ENCODE data around the gene GRIFIN. TPM values are rescaled to one million over a fixed set of nuclear protein-coding genes. Genes with fewer than 3 reads are reported as not detected.

The GRIFIN gene
- total and polyA plus RNA-seq, 12 donors, result not detected

DNA sequence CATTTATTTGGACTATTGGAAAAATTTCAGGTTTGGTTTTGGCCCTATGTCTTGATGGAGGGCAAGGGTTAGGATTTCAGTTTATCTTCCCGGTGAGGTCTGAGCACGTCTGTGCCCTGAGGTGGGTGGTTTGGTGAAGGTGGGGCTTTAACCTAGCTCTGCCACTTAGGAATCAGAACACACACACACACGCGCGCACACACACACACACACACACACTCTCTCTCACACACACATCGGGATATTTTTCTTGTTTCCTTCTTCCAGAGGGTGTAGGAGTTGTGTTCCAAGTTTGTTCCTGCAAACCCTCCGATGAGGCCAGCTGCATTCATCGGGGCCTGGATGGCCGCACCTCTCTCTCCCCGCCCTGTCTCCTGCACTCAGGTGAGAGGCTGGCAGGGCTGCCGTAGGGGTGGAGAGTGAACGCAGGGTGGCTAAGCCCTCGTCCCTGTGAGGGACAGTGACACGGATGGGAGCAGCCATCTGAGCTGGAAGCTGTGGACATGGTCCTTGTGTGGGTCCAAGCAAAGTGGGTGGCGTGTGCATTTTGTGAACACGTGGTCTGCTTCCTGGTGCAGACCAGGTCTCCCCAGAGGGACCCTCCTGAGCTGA lies 38.6 kb downstream of the GRIFIN start:
- Histone ChIP-seq H3K36me3 (peaks cover 0 to 57% (median 17%) of the 10 kb centered on the region in 9 donors), H3K27ac (peak overlapping the region in 1 of 10 donors; percentile 22), H3K4me3 (no peak overlapping the region), H3K27me3 (no peaks in the 10 kb centered on the region), H3K9me3 (no peaks in the 10 kb centered on the region), H3K4me1 (peaks cover 0 to 30% (median 8%) of the 10 kb centered on the region in 9 donors)
- WGBS, 2 donors, result 86 to 91% methylated on average over 16 of the region's 16 CpGs
- ATAC-seq (peak in 2 of 8 donors; percentile 6 to 7), DNase-seq (no peak)
- intact Hi-C loops (cut with DNase I), result no loop called here
- TF ChIP-seq, protein P1, sequence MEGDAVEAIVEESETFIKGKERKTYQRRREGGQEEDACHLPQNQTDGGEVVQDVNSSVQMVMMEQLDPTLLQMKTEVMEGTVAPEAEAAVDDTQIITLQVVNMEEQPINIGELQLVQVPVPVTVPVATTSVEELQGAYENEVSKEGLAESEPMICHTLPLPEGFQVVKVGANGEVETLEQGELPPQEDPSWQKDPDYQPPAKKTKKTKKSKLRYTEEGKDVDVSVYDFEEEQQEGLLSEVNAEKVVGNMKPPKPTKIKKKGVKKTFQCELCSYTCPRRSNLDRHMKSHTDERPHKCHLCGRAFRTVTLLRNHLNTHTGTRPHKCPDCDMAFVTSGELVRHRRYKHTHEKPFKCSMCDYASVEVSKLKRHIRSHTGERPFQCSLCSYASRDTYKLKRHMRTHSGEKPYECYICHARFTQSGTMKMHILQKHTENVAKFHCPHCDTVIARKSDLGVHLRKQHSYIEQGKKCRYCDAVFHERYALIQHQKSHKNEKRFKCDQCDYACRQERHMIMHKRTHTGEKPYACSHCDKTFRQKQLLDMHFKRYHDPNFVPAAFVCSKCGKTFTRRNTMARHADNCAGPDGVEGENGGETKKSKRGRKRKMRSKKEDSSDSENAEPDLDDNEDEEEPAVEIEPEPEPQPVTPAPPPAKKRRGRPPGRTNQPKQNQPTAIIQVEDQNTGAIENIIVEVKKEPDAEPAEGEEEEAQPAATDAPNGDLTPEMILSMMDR (IDR thresholded peaks at IDR 0.05), result no peak

DNA sequence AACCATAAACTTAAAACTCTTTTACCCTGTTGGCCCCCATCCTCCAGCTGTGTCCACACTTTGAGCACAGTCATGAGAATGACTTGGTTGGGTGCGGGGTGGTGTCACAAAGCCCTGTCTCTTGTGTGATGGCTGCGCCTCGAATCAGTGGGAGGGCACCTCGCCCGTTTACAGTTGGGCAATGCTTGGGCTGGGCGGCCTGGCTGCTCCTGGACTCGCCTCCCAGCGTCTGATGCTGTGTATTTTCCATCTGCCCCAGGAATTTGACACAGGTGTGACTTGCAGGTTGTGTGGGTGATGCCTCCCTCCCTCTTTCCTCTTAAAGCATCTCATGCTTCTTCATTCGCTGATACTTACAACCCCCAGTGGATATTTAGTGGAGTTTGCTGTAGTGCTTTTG lies 39.1 kb downstream of the GRIFIN start:
- no peak for ATAC-seq
- intact Hi-C loops (cut with DNase I), result no loop called here
- Histone ChIP-seq H3K9me3 (no peaks in the 10 kb centered on the region), H3K4me1 (peaks cover 0 to 30% (median 8%) of the 10 kb centered on the region in 9 donors), H3K27me3 (no peaks in the 10 kb centered on the region), H3K27ac (no peak overlapping the region), H3K36me3 (peaks cover 0 to 57% (median 20%) of the 10 kb centered on the region in 9 donors), H3K4me3 (no peak overlapping the region)
- DNase-seq, result no peak
- 94 to 95% methylated on average over 9 of the region's 9 CpGs for WGBS, 2 donors
- TF ChIP-seq, protein P1 (IDR thresholded peaks at IDR 0.05), result no peak

DNA sequence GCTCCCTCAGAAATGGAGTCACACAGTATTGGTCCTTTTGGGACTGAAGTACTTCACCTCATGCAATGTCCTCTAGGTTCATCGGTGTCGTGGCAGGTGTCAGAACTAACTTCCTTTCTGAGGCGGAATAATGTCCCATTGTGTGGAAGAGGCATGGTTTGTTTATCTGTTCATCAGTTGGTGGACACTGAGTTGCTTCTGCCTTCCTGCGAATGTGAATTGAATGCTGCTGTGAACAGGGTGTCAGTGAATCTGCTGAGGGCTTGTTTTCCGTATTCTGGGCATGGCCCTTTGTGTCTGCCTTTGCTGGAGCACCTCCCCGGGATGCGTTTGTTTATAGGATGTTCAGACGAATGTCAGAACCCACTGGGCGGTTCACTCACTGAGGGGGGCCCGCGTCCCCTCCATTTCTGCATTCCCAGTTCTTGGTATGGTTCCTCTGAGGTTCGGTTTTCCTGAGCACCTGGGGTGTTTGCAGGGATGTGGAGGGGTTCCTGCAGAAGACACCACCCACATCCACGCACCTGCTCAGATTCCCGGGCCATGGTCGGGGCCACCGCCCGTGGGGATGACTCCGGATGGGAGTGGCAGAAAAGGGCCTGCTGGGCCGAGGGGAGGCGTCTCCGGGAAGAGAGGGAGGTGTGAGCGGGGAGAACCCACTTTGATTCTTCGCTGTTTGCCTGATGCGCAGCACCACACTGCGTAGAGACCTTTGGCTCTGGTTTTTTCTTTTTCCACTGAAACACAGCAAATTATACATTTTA lies 39.7 kb downstream of the GRIFIN start:
- ATAC-seq (no peak), DNase-seq (no peak)
- H3K4me3 ChIP-seq, result no peak overlapping the region
- peaks cover 0 to 2% (median 0%) of the 10 kb centered on the region in 11 donors for H3K9me3 ChIP-seq
- H3K27ac ChIP-seq, result no peak overlapping the region
- no peaks in the 10 kb centered on the region for H3K27me3 ChIP-seq
- WGBS, 2 donors, result 87 to 89% methylated on average over 25 of the region's 25 CpGs
- H3K36me3 ChIP-seq, result peaks cover 0 to 56% (median 20%) of the 10 kb centered on the region in 9 donors
- TF ChIP-seq, protein P1 (IDR thresholded peaks at IDR 0.05), result no peak
- peaks cover 0 to 30% (median 8%) of the 10 kb centered on the region in 9 donors for H3K4me1 ChIP-seq
- intact Hi-C loops (cut with DNase I), result no loop called here

DNA sequence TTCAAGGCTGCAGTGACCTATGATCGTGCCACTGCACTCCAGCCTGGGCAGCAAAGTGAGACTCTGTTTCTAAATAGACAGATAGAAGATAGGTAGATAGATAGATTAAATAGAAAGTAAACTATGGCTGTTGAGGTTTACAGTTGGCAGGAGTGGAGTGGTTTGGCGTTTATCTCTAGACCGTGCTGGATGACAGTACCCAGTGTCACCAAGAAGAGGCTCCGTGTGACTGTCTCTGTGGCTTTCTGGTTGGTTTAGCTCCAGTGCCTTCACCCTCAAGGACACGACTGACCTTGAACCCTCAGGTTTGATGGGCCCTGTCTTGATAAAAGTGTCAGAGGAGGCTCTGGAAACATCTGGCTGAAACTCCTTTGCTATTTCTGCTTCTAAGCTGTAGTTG lies 41.1 kb downstream of the GRIFIN start:
- Histone ChIP-seq H3K36me3 (peaks cover 0 to 56% (median 20%) of the 10 kb centered on the region in 9 donors), H3K9me3 (peaks cover 0 to 15% (median 5%) of the 10 kb centered on the region in 11 donors), H3K27ac (no peak overlapping the region), H3K4me1 (peaks cover 0 to 25% (median 8%) of the 10 kb centered on the region in 9 donors), H3K27me3 (no peaks in the 10 kb centered on the region), H3K4me3 (no peak overlapping the region)
- 64% methylated on average over 5 of the region's 5 CpGs for WGBS, 2 donors
- ATAC-seq, result peak in 3 of 8 donors; percentile 21 to 46 (median 25)
- intact Hi-C loops (cut with DNase I), result no loop called here
- no peak for DNase-seq
- TF ChIP-seq, protein P1 (IDR thresholded peaks at IDR 0.05), result no peak

Measured in heart right ventricle (tissue), 16 donors.